GM12874 (cell line): ENCODE measurements around the gene ONECUT3.

Experiments used
- TF ChIP-seq, protein P1 (sequence below): IDR thresholded peaks from 2 replicates; pipeline ENCODE4 v1.5.1; 2011; ENCODE audit warnings: low read depth, mild to moderate bottlenecking, control low read depth, low read length, moderate library complexity; ENCODE audit not compliant: insufficient read depth

Gene ONECUT3

DNA sequence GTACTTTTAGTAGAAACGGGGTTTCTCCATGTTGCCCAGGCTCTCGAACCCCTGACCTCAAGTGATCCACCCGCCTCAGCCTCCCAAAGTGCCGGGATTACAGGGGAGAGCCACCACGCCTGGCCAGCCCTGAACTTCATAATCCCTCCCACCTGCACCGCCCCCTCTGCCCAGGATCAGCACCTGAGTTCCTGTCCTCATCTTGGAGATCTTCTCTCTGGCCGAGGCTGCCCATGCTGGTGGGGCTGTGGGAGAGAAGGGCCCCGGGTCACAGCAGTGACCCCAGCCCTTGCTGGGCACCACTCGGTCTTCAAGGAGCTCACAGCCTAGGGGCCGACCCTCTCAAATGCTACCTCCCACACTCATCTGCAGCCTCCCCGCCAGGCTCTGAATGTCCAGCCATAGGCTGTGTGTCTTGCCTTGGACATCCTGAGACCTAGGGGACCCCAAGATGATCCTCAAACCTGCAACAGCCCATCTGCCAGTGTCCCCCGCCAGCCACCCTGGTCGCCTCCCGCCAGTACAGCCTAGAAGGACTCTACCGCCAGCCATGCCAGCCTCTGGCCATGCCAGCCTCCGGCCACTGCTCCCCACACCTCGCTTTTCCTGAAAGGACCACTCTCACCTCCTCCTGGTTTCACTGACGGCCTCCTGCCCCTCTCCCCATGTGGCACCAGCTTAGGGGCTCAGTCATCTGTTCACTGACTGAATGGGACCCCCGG lies 57.3 kb downstream of the ONECUT3 start:
- TF ChIP-seq, protein P1, sequence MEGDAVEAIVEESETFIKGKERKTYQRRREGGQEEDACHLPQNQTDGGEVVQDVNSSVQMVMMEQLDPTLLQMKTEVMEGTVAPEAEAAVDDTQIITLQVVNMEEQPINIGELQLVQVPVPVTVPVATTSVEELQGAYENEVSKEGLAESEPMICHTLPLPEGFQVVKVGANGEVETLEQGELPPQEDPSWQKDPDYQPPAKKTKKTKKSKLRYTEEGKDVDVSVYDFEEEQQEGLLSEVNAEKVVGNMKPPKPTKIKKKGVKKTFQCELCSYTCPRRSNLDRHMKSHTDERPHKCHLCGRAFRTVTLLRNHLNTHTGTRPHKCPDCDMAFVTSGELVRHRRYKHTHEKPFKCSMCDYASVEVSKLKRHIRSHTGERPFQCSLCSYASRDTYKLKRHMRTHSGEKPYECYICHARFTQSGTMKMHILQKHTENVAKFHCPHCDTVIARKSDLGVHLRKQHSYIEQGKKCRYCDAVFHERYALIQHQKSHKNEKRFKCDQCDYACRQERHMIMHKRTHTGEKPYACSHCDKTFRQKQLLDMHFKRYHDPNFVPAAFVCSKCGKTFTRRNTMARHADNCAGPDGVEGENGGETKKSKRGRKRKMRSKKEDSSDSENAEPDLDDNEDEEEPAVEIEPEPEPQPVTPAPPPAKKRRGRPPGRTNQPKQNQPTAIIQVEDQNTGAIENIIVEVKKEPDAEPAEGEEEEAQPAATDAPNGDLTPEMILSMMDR = no peak

DNA sequence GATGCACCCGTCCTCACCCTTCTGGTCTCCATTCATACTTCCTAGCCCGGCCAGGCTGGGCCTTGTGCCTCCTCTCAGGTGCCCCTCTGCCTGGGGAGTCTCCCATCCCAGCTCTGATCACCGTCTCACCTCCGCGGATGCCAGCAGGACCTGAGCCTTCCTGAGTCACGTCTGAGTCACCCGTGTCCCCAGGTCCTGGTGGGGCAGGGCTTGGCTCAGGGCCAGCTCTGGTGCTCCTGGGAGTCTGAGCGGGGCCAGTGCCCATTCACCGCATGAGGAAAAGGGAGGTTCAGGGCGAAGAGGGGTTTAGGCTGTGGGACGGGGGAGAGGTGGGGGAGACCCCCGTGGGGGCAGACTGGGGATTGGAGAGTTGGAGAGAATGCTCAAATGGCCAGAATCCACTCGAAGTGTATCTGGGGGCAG lies 58.2 kb downstream of the ONECUT3 start:
- TF ChIP-seq, protein P1 = no peak

DNA sequence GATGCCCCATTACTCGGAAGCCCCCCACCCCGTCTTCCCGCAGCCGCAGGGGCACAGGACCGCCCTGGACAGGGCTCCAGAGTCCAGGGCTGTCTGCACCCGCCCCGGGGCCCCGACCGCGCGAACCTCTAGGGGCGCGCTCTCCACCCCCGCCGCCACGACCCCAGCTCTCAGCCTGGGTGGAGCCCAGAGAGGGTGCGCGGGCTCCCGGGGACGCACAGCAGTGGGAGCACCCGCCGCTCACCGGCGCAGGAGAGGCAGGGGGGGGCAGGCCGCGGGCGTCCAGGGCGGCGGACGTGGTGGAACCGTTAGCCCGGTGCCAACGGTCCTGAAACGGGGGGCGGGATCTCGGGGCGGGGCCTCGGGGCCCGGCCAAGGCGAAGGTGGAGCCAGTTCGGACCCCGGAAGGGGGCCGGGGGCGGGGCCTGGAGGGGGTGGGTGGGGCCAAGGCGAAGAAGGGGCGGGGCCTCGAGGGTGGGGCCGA lies 58.7 kb downstream of the ONECUT3 start, which contains the start of gene ATP8B3:
ATP8B3 (minus strand) TSS at position 335 of the 484 bp plus-strand sequence. CDS start 540 bp downstream, outside the sequence.
- TF ChIP-seq, protein P1 = peak; percentile 48

DNA sequence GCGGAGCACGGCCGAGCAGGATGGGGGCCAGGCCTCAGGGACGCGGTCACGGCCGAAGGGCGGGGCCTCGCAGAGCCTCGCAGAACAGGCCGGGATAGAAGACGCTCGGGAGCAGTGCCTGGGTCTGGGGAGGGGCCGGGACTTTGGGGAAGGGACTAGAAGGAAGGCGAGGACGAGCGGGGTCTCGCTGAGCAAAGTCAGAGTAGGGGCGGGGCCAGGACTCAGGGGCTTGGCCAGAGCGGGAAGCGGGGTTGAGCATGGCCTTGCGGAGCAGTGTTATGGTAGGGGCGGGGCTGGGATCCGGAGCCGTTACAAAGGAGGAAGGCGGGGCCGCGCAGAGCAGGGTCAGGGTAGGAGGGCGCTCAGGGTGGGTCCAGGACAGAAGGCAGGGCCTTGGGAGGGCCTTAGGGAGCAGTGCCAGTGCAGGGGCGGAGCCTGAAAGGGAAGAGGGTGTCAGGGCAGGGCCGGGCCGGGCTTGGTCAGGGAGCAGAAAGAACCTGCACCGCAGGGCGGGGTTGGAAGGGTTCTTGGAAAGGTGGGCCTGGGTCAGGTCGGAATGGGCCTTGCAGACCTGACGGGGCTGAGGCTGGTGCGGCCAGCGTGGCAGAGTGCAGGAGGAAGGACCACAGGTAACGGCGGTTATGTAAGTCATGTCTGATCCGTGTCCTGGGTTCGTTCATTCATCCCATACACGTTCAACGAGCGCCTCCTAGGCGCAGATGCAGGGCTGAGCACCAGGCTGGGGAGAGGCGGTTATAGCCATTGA lies 59.3 kb downstream of the ONECUT3 start:
- TF ChIP-seq, protein P1 = peak; percentile 84

DNA sequence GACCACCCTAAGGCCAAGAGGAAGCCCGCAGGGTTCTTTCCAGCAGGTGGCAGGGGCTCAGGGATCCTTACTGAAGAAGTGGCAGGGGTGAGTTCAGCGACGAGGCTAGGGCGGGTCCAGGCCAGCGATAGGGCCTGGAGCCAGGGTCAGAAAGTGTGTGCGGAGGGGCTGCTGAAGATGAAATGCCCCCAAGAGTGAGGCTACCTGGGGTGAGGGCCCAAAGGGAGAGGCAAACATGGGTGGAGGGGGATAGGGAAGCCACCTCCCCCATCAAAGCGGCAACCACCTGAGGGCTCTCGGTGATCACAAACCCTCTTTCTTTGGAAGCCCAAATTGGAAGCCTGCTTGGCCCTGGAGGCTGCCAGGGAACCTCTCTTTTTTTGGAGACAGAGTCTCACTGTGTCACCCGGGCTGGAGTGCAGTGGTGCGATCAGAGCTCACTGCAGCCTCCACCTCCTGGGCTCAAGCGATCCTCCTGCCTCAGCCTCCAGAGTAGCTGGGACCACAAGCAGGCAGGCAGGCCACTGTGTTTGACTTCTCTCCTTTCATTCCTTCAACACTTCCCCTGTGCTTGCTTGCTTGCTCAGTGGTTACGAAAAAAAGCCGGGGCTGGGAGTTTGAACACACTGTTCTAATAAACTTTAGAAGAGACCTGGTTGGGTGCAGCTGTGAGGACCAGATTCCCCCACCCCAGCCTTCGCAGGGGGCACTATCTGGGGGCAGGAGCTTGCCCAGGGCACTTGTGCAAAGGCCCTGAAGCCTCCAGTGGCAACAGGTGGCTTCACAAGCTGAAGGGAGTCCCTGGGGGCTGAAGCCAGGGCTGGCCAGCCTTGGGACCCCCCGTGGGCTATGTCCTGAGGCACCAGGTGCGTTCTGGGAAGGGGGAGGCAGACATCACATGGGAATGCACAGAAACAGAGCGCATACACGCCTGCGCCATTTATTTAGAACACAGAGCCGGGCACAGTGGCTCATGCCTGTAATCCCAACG lies 60.2 kb downstream of the ONECUT3 start:
- TF ChIP-seq, protein P1 = no peak

DNA sequence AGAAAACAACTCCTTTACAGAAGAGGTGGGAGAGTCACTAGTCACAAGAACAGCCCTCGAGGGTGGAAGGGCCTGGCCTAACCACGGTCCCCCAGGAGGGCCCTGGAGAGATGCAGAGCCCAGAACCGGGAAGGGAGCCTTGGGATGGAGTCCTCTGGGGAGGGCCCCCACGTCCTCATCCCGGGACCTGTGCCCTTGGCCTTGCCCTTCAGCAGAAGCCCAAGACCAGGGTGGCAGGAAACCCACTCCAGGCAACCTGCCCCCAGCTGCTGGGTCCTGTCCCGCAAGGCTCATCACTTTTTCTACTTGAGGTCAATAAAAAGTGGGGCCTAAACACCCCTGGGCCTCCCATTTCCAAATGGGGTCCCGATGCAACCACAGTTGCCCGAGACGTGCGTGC lies 61.1 kb downstream of the ONECUT3 start:
- TF ChIP-seq, protein P1 = no peak
